Endothelial cell of umbilical vein (primary cell): ENCODE results near the gene NACAD. TPM values are rescaled to one million over a fixed set of nuclear protein-coding genes. Genes with fewer than 3 reads are reported as not detected.

ENCODE experiments used
- BruUV-seq: library from RNA; stranded (reverse); fragments of 400-500 nt; replicated peaks from 2 replicates; lab custom pipeline; 2021; lab: Mats Ljungman, UMichigan
- CTCF ChIA-PET: fragments of 300-600, 350-600 bp; sonication (Branson Sonifier 250); formaldehyde crosslinking; loops from one replicate; lab custom pipeline; 2021; ENCODE audit warnings: antibody characterized with exemption, inconsistent platforms; lab: Charles Lee
- POLR2A ChIA-PET: fragments of 300-600, 350-600 bp; sonication (Branson Sonifier 250); formaldehyde crosslinking; loops from one replicate; lab custom pipeline; 2021; ENCODE audit warnings: antibody characterized with exemption, inconsistent platforms; lab: Charles Lee
- DNase-seq: peaks from one replicate; pipeline ENCODE4 v3.0.0-alpha.2; 2011; ENCODE audit warnings: low read depth, low spot score
- FAIRE-seq: peaks from 2 replicates; lab custom pipeline; 2011; peaks lifted over from hg19 to GRCh38; lab: Jason Lieb, UNC
- H2AFZ ChIP-seq: 2 replicates; pipeline ENCODE4 v1.6.0; 2012; ENCODE audit warnings: low read depth, low read length, control low read depth, inconsistent platforms
- H3K27ac ChIP-seq: 2 replicates; pipeline ENCODE4 v1.5.1; 2011; ENCODE audit warnings: low read depth, mild to moderate bottlenecking, control low read depth, low read length, moderate library complexity; ENCODE audit not compliant: insufficient read depth
- H3K27me3 ChIP-seq, 2 experiments: 2 replicates each; pipeline versions ENCODE4 v1.6.0 to v1.6.1; 2011; ENCODE audit warnings: low read length in 2 of 2, mixed read lengths in 1 of 2; ENCODE audit not compliant: control insufficient read depth in 2 of 2, insufficient read depth in 2 of 2
- H3K36me3 ChIP-seq, 2 experiments: 2 replicates in 1 of 2; 3 replicates in 1 of 2; pipeline ENCODE4 v1.5.1; 2011; ENCODE audit warnings: low read length in 2 of 2, mild to moderate bottlenecking in 1 of 2, moderate library complexity in 1 of 2; ENCODE audit not compliant: control insufficient read depth in 2 of 2, insufficient read depth in 2 of 2; ENCODE audit errors: extremely low read depth in 1 of 2
- H3K4me1 ChIP-seq: 3 replicates; pipeline ENCODE4 v1.5.1; 2011; ENCODE audit warnings: mild to moderate bottlenecking, low read length; ENCODE audit not compliant: control insufficient read depth, insufficient read depth; ENCODE audit errors: extremely low read depth
- H3K4me2 ChIP-seq: 2 replicates; pipeline ENCODE4 v1.6.1; 2011; ENCODE audit warnings: low read length, control low read depth, mixed read lengths; ENCODE audit not compliant: insufficient read depth
- H3K4me3 ChIP-seq, 3 experiments: fragments of 200-600 bp in 1 of 3; sonication (generic), shearing (Covaris generic) in 1 of 3; replicated peaks in 1 of 3; 2 replicates each; pipeline ENCODE4 v1.5.1; 2011 to 2016; ENCODE audit warnings: control low read depth in 3 of 3, low read length in 3 of 3, mild to moderate bottlenecking in 2 of 3, inconsistent platforms in 1 of 3, low read depth in 1 of 3, moderate library complexity in 1 of 3; ENCODE audit not compliant: insufficient read depth in 1 of 3
- H3K79me2 ChIP-seq: 2 replicates; pipeline ENCODE4 v1.6.0; 2012; ENCODE audit warnings: low read length, inconsistent platforms; ENCODE audit not compliant: control insufficient read depth, insufficient read depth
- H3K9ac ChIP-seq: replicated peaks from 2 replicates; pipeline ENCODE3; 2011; ENCODE audit warnings: low read length, control low read depth; ENCODE audit not compliant: insufficient read depth; ENCODE audit errors: extremely low read depth
- H3K9me1 ChIP-seq: replicated peaks from 3 replicates; pipeline ENCODE4 v1.6.0; 2011; ENCODE audit warnings: mild to moderate bottlenecking, low read length; ENCODE audit not compliant: control insufficient read depth, insufficient read depth; ENCODE audit errors: extremely low read depth
- H3K9me3 ChIP-seq: replicated peaks from 2 replicates; pipeline ENCODE4 v1.5.1; 2012; ENCODE audit warnings: low read length, inconsistent platforms; ENCODE audit not compliant: control insufficient read depth, insufficient read depth
- H4K20me1 ChIP-seq: replicated peaks from 2 replicates; pipeline ENCODE3; 2011; ENCODE audit warnings: mild to moderate bottlenecking, low read length; ENCODE audit not compliant: control insufficient read depth, insufficient read depth; ENCODE audit errors: extremely low read depth
- CTCF ChIP-seq, 2 donors: IDR thresholded peaks; 1 replicate in 1 of 2; 2 replicates in 1 of 2; pipeline ENCODE4 v1.5.1; 2011; ENCODE audit warnings: low read length in 2 of 2, mild to moderate bottlenecking in 2 of 2, moderate library complexity in 2 of 2, control low read depth in 1 of 2, inconsistent platforms in 1 of 2, low read depth in 1 of 2; ENCODE audit not compliant: insufficient read depth in 1 of 2; ENCODE audit errors: extremely low read depth in 1 of 2
- EZH2 ChIP-seq: IDR thresholded peaks from 2 replicates; pipeline ENCODE4 v1.6.1; 2012; ENCODE audit warnings: borderline replicate concordance, low read depth, mild to moderate bottlenecking, moderate library complexity, low read length, inconsistent platforms; ENCODE audit not compliant: severe bottlenecking
- FOS ChIP-seq: IDR thresholded peaks from 2 replicates; pipeline ENCODE4 v1.6.1; 2011; ENCODE audit warnings: mild to moderate bottlenecking, low read length, moderate library complexity, borderline replicate concordance; ENCODE audit not compliant: insufficient read depth
- GATA2 ChIP-seq: IDR thresholded peaks from 2 replicates; pipeline ENCODE4 v1.7.0; 2011; ENCODE audit warnings: low read depth, mild to moderate bottlenecking, moderate library complexity, mixed read lengths, low read length; ENCODE audit not compliant: insufficient read length, insufficient read depth
- JUN ChIP-seq: IDR thresholded peaks from 2 replicates; pipeline ENCODE4 v1.6.1; 2011; ENCODE audit warnings: borderline replicate concordance, low read depth; ENCODE audit not compliant: insufficient read length, insufficient read depth
- MAX ChIP-seq: IDR thresholded peaks from 2 replicates; pipeline ENCODE4 v1.6.1; 2011; ENCODE audit not compliant: insufficient read depth, insufficient read length
- MYC ChIP-seq: IDR thresholded peaks from one replicate; pipeline ENCODE4 v1.6.1; 2011; ENCODE audit warnings: mild to moderate bottlenecking, low read depth, low read length
- POLR2A ChIP-seq: IDR thresholded peaks from 2 replicates; pipeline ENCODE4 v1.6.1; 2012; ENCODE audit warnings: low read depth, mild to moderate bottlenecking, control low read depth, low read length
- dilution Hi-C: fragments of 300-500 bp; cut with MboI; formaldehyde crosslinking; loops from one replicate; pipeline ENCODE4 v1.15.0; 2019; ENCODE audit warnings: low sequenced_read_pairs; ENCODE audit not compliant: extremely low pct_ligation_motif_present
- intact Hi-C: fragments of 100-400 bp; cut with micrococcal nuclease; formaldehyde crosslinking; loops from one replicate; pipeline ENCODE4 v1.10.0; 2022
- polyA plus RNA-seq, 4 experiments: library from polyadenylated mRNA; depleted of rRNA in 3 of 4; stranded (reverse) in 3 of 4; unstranded in 1 of 4; fragments of >200 nt; gene quantifications; 2 replicates each; pipeline versions ENCODE4 v1.2.1 to v1.2.3, GENCODE V29; 2011 to 2012; ENCODE audit warnings: missing spikeins in 1 of 4
- total RNA-seq: library from RNA; stranded (reverse); gene quantifications from 2 replicates; pipeline ENCODE4 v1.2.3, GENCODE V29; 2021

Gene NACAD
- total and polyA plus RNA-seq, 2 donors (not counting 3 experiments of a cell fraction or from before 2014, with no cell fraction given): 1.4 to 6.6 TPM

- Histone ChIP-seq H3K4me2 (no peak overlapping the region), H3K9me3 (no peaks in the 10 kb centered on the region), H3K79me2 (no peaks in the 10 kb centered on the region), H2AFZ (no peak overlapping the region), H3K36me3 (no peaks in the 10 kb centered on the region), H3K27ac (no peak overlapping the region), H3K9me1 (no peaks in the 10 kb centered on the region), H3K4me1 (no peaks in the 10 kb centered on the region), H3K9ac (no peak overlapping the region), H3K4me3 (no peak overlapping the region), H4K20me1 (no peaks in the 10 kb centered on the region), H3K27me3 (peaks cover 3% of the 10 kb centered on the region in 2 experiments)
- BruUV-seq: no TSS peak
- FAIRE-seq (no peak), DNase-seq (no peak)
- intact Hi-C loops (no loop called here), dilution Hi-C loops (no loop called here)
- CTCF ChIA-PET: interaction anchor here (9.8 kb wide), 1 partner anchor 159 kb away, joined by 585 read pairs; no protein-coding TSS in a partner anchor
- no peak for TF ChIP-seq POLR2A
- TF ChIP-seq EZH2: no peak
- TF ChIP-seq JUN: no peak
- TF ChIP-seq FOS: no peak
- no peak for TF ChIP-seq GATA2
- no peak for TF ChIP-seq MYC
- no peak for TF ChIP-seq MAX
- no peak for TF ChIP-seq CTCF (IDR thresholded peaks at IDR 0.05; ENCODE audit: extremely low read depth in 1 of 2, insufficient read depth in 1 of 2, low read depth in 1 of 2, low read length in 2 of 2)
- POLR2A ChIA-PET: no interaction called here
These were observed 43.1 kb upstream of the NACAD start for GRCh38 chr7:45131891-45132290.
